HG02870 (cell line): ENCODE data around the gene COBL.

Experiments used
- ATAC-seq: cut with Tn5 transposase; IDR thresholded peaks from one replicate; pipeline ENCODE4 v1.9.1; 2021; ENCODE audit warnings: mild to moderate bottlenecking, moderate library complexity; ENCODE audit not compliant: unreplicated experiment

COBL gene

GRCh38 chr7:51126324-51126723 is 190.3 kb downstream of the COBL start:
- no peak for ATAC-seq

GRCh38 chr7:51124321-51124720 is 192.3 kb downstream of the COBL start:
- no peak for ATAC-seq

- ATAC-seq: no peak
These were observed 193.1 kb downstream of the COBL start for GRCh38 chr7:51123322-51124019.

GRCh38 chr7:51121931-51122425 is 194.6 kb downstream of the COBL start:
- ATAC-seq: no peak

GRCh38 chr7:51121036-51121790 is 195.4 kb downstream of the COBL start:
- no peak for ATAC-seq

GRCh38 chr7:51118628-51119027 is 198.0 kb downstream of the COBL start:
- ATAC-seq: no peak

- ATAC-seq: no peak
These were observed 202.1 kb downstream of the COBL start for GRCh38 chr7:51114501-51114900.

- no peak for ATAC-seq
These were observed 202.6 kb downstream of the COBL start for GRCh38 chr7:51113962-51114361.

GRCh38 chr7:51113560-51113959 is 203.0 kb downstream of the COBL start:
- ATAC-seq: no peak

GRCh38 chr7:51111241-51111940 is 205.2 kb downstream of the COBL start:
- ATAC-seq: no peak

GRCh38 chr7:51108134-51108533 is 208.5 kb downstream of the COBL start:
- no peak for ATAC-seq

- no peak for ATAC-seq
These were observed 212.3 kb downstream of the COBL start for GRCh38 chr7:51104278-51104677.

GRCh38 chr7:51103718-51104117 is 212.9 kb downstream of the COBL start:
- no peak for ATAC-seq

- ATAC-seq: no peak
These were observed 213.8 kb downstream of the COBL start for GRCh38 chr7:51102828-51103227.

GRCh38 chr7:51101111-51101757 is 215.4 kb downstream of the COBL start:
- no peak for ATAC-seq

- no peak for ATAC-seq
These were observed 226.2 kb downstream of the COBL start for GRCh38 chr7:51090411-51090810.

- no peak for ATAC-seq
These were observed 231.4 kb downstream of the COBL start for GRCh38 chr7:51085034-51085692.

GRCh38 chr7:51084121-51084520 is 232.5 kb downstream of the COBL start:
- ATAC-seq: no peak

GRCh38 chr7:51082940-51083533 is 233.6 kb downstream of the COBL start:
- ATAC-seq: no peak
